ENCODE measurements around the gene SBF2.

SBF2 gene

GRCh38 chr11:10032935-10033334 lies 261.1 kb downstream of the SBF2 start:
- Histone ChIP-seq H3K4me1 (ENCODE audit: low read length) (no peaks in the 10 kb centered on the region), H2AFZ (ENCODE audit: low read depth, low read length) (no peak overlapping the region), H3K27me3 (ENCODE audit: low read depth, low read length) (no peaks in the 10 kb centered on the region), H3K9ac (ENCODE audit: low read length) (no peak overlapping the region), H3K27ac (ENCODE audit: low read length) (no peak overlapping the region), H3K79me2 (ENCODE audit: low read length) (no peaks in the 10 kb centered on the region), H4K20me1 (ENCODE audit: insufficient read depth, low read length) (no peaks in the 10 kb centered on the region), H3K4me2 (ENCODE audit: low read length) (no peak overlapping the region), H3K9me3 (ENCODE audit: insufficient read depth, low read length) (no peaks in the 10 kb centered on the region), H3K4me3 (ENCODE audit: low read length) (no peak overlapping the region), H3K36me3 (replicated peaks; ENCODE audit: low read depth, low read length) (no peaks in the 10 kb centered on the region)
- no peak for TF ChIP-seq CTCF (IDR thresholded peaks at IDR 0.05; ENCODE audit: low read depth, low read length)
- TF ChIP-seq EZH2phosphoT487 (IDR thresholded peaks at IDR 0.05; ENCODE audit: low read depth) = no peak

- Histone ChIP-seq H3K79me2 (ENCODE audit: low read length) (no peaks in the 10 kb centered on the region), H4K20me1 (ENCODE audit: insufficient read depth, low read length) (no peaks in the 10 kb centered on the region), H3K4me1 (ENCODE audit: low read length) (no peaks in the 10 kb centered on the region), H3K9ac (ENCODE audit: low read length) (no peak overlapping the region), H3K27me3 (ENCODE audit: low read depth, low read length) (no peaks in the 10 kb centered on the region), H3K9me3 (ENCODE audit: insufficient read depth, low read length) (no peaks in the 10 kb centered on the region), H3K4me2 (ENCODE audit: low read length) (no peak overlapping the region), H2AFZ (ENCODE audit: low read depth, low read length) (no peak overlapping the region), H3K36me3 (replicated peaks; ENCODE audit: low read depth, low read length) (no peaks in the 10 kb centered on the region), H3K4me3 (ENCODE audit: low read length) (no peak overlapping the region), H3K27ac (ENCODE audit: low read length) (no peak overlapping the region)
- TF ChIP-seq EZH2phosphoT487 (IDR thresholded peaks at IDR 0.05; ENCODE audit: low read depth) (no peak), CTCF (IDR thresholded peaks at IDR 0.05; ENCODE audit: low read depth, low read length) (no peak)
Measured at GRCh38 chr11:10030122-10030490, 263.9 kb downstream of the SBF2 start.

GRCh38 chr11:10029386-10030121 lies 264.5 kb downstream of the SBF2 start:
- no peak overlapping the region for H3K27ac ChIP-seq (ENCODE audit: low read length)
- H3K27me3 ChIP-seq (ENCODE audit: low read depth, low read length) = no peaks in the 10 kb centered on the region
- H3K4me2 ChIP-seq (ENCODE audit: low read length) = no peak overlapping the region
- H3K79me2 ChIP-seq (ENCODE audit: low read length) = no peaks in the 10 kb centered on the region
- H3K4me3 ChIP-seq (ENCODE audit: low read length) = no peak overlapping the region
- H2AFZ ChIP-seq (ENCODE audit: low read depth, low read length) = no peak overlapping the region
- no peaks in the 10 kb centered on the region for H3K36me3 ChIP-seq (replicated peaks; ENCODE audit: low read depth, low read length)
- TF ChIP-seq EZH2phosphoT487 (IDR thresholded peaks at IDR 0.05; ENCODE audit: low read depth) (no peak), CTCF (IDR thresholded peaks at IDR 0.05; ENCODE audit: low read depth, low read length) (no peak)
- H3K9ac ChIP-seq (ENCODE audit: low read length) = no peak overlapping the region
- H3K4me1 ChIP-seq (ENCODE audit: low read length) = no peaks in the 10 kb centered on the region
- no peaks in the 10 kb centered on the region for H4K20me1 ChIP-seq (ENCODE audit: insufficient read depth, low read length)
- no peaks in the 10 kb centered on the region for H3K9me3 ChIP-seq (ENCODE audit: insufficient read depth, low read length)

GRCh38 chr11:10026514-10026913 lies 267.5 kb downstream of the SBF2 start:
- no peaks in the 10 kb centered on the region for H3K79me2 ChIP-seq (ENCODE audit: low read length)
- no peaks in the 10 kb centered on the region for H3K9me3 ChIP-seq (ENCODE audit: insufficient read depth, low read length)
- H3K9ac ChIP-seq (ENCODE audit: low read length) = no peak overlapping the region
- no peak overlapping the region for H3K4me3 ChIP-seq (ENCODE audit: low read length)
- H3K36me3 ChIP-seq (replicated peaks; ENCODE audit: low read depth, low read length) = no peaks in the 10 kb centered on the region
- H3K4me1 ChIP-seq (ENCODE audit: low read length) = no peaks in the 10 kb centered on the region
- TF ChIP-seq EZH2phosphoT487 (IDR thresholded peaks at IDR 0.05; ENCODE audit: low read depth) = no peak
- TF ChIP-seq CTCF (IDR thresholded peaks at IDR 0.05; ENCODE audit: low read depth, low read length) = no peak
- H4K20me1 ChIP-seq (ENCODE audit: insufficient read depth, low read length) = no peaks in the 10 kb centered on the region
- no peak overlapping the region for H2AFZ ChIP-seq (ENCODE audit: low read depth, low read length)
- no peak overlapping the region for H3K27ac ChIP-seq (ENCODE audit: low read length)
- no peaks in the 10 kb centered on the region for H3K27me3 ChIP-seq (ENCODE audit: low read depth, low read length)
- no peak overlapping the region for H3K4me2 ChIP-seq (ENCODE audit: low read length)
